ENCODE data around the gene AKT1. TPM values are rescaled to one million over a fixed set of nuclear protein-coding genes. Genes with fewer than 3 reads are reported as not detected.

AKT1 gene
- total and polyA plus RNA-seq, 2 of the 13 experiments (the other 11 are each of a cell fraction or from before 2014, with no cell fraction given): 96.2 to 116 TPM

- Histone ChIP-seq H3K4me2 (ENCODE audit: low read depth, low read length) (peak overlapping the region; percentile 93), H3K27ac (ENCODE audit: extremely low read length, insufficient read depth, low read length) (peak overlapping the region; percentile 97), H3K4me1 (ENCODE audit: insufficient read depth, low read length) (peaks cover 29% of the 10 kb centered on the region), H3K79me2 (ENCODE audit: insufficient read depth, low read length) (peaks cover 39% of the 10 kb centered on the region), H3K9ac (ENCODE audit: insufficient read depth, low read depth, low read length) (peak overlapping the region; percentile 99), H3K9me3 (ENCODE audit: low read length) (peaks cover 8% of the 10 kb centered on the region), H3K4me3 (replicated peaks in 1 of 3; ENCODE audit: insufficient read depth in 1 of 3, low read depth in 2 of 3, low read length in 3 of 3) (peak overlapping the region; percentile 65 to 78 (median 67)), H2AFZ (ENCODE audit: low read length) (no peak overlapping the region), H4K20me1 (ENCODE audit: insufficient read depth, low read length) (peaks cover 12% of the 10 kb centered on the region), H3K27me3 (ENCODE audit: control insufficient read depth in 1 of 2, insufficient read depth in 2 of 2, low read length in 2 of 2) (no peaks in the 10 kb centered on the region; a peak in 1 of 5 replicates), H3K36me3 (replicated peaks in 1 of 2; ENCODE audit: control insufficient read depth in 1 of 2, insufficient read depth in 2 of 2, low read length in 2 of 2) (peaks cover 17 to 27% of the 10 kb centered on the region in 2 experiments; a peak in 4 of 5 replicates)
- WGBS (ENCODE audit: low lambda C conversion rate): 19% methylated on average over 6 of the region's 25 CpGs
- peak; percentile 79 for ATAC-seq
- in situ Hi-C loops (cut with HindIII; ENCODE audit: extremely low pct_ligation_motif_present, low pct_unique_long_range_greater_than_20kb): loop anchor here (5.0 kb wide), 2 partner anchors 54 to 99 kb away; partner anchors contain the start of gene CEP170B
- DNase-seq (ENCODE audit: low spot score): peak; percentile 86
- ChIA-PET POLR2A (interaction anchor here (0.6 to 4.1 kb wide), 19 partner anchors 9 to 141 kb away, joined by 3 to 59 read pairs (median 4); partner anchors contain the start of genes ADSS1, AKT1, CEP170B and SIVA1), CTCF (ENCODE audit: low intra/inter-chr PET ratio, low total read pairs) (interaction anchor here (1.2 to 2.5 kb wide), 4 partner anchors 29 to 102 kb away, joined by 3 to 15 read pairs (median 10); no protein-coding TSS in a partner anchor)
- FAIRE-seq: peak; percentile 8
- intact Hi-C loops (cut with micrococcal nuclease; ENCODE audit: unreplicated experiment): loop anchor here (1.0 to 2.0 kb wide), 3 partner anchors 52 to 105 kb away; partner anchors contain the start of gene CEP170B
- no TSS peak for BruUV-seq (replicated peaks)
- no peak for TF ChIP-seq AGO1 (IDR thresholded peaks at IDR 0.05; ENCODE audit: low read depth, low read length, poor library complexity, severe bottlenecking)
- 0 out of 2 replicates have a peak, but pooled peaks have one; percentile 52 for TF ChIP-seq ZNF589 (CRISPR knock-in tag; conservative IDR thresholded peaks at IDR 0.05)
- peak; percentile 14; the same call in 1 of the 2 replicates for TF ChIP-seq ZNF503 (CRISPR knock-in tag; IDR thresholded peaks at IDR 0.05)
- TF ChIP-seq ZNF446 (CRISPR knock-in tag; IDR thresholded peaks at IDR 0.05): 0 out of 2 replicates have a peak, but pooled peaks have one; percentile 60
- TF ChIP-seq ZBTB10 (CRISPR knock-in tag; IDR thresholded peaks at IDR 0.05; ENCODE audit: borderline replicate concordance): peak; percentile 58; the same call in 1 of the 2 replicates
- peak; percentile 77; the same call in 1 of the 2 replicates for TF ChIP-seq HNF1B (CRISPR knock-in tag; IDR thresholded peaks at IDR 0.05)
- TF ChIP-seq ZSCAN21 (CRISPR knock-in tag; IDR thresholded peaks at IDR 0.05; ENCODE audit: borderline replicate concordance): peak; percentile 82; the same call in 1 of the 2 replicates
- peak; percentile 76; the same call in 1 of the 2 replicates for TF ChIP-seq ZNF746 (CRISPR knock-in tag; IDR thresholded peaks at IDR 0.05)
- no peak for TF ChIP-seq HMGXB3 (CRISPR knock-in tag; IDR thresholded peaks at IDR 0.05; ENCODE audit: borderline replicate concordance)
Observed at GRCh38 chr14:104768437-104769323, 26.9 kb downstream of the AKT1 start.
